Panc1 (cell line): ENCODE measurements around the gene TMEM203.

ENCODE experiments used
- CTCF ChIP-seq: fragments of 450-650 bp; IDR thresholded peaks from 2 replicates; pipeline ENCODE4 v1.5.1; 2017; ENCODE audit warnings: mild to moderate bottlenecking
- POLR2AphosphoS5 ChIP-seq: IDR thresholded peaks from 2 replicates; pipeline ENCODE4 v1.6.1; 2012; ENCODE audit warnings: mild to moderate bottlenecking, low read depth, low read length, moderate library complexity

- TF ChIP-seq CTCF = no peak
- TF ChIP-seq POLR2AphosphoS5 = no peak
Measured at GRCh38 chr9:137184881-137185660, 20.4 kb downstream of the TMEM203 start.
